GM12878 (cell line): ENCODE data around the gene MAL. TPM values are rescaled to one million over a fixed set of nuclear protein-coding genes. Genes with fewer than 3 reads are reported as not detected.
"Not testable (repeated sequence)": the region's sequence is repeated elsewhere in the genome, so short reads cannot be mapped to it uniquely, and the experiment has no call there.

Source experiments
- ATAC-seq: fragments of 200-7000 bp; cut with Tn5 transposase; 3 replicates; pipeline ENCODE4 v1.9.1; 2020; ENCODE audit warnings: mild to moderate bottlenecking, moderate library complexity
- BruUV-seq: library from RNA; stranded (reverse); fragments of 400-500 nt; replicated peaks from 2 replicates; lab custom pipeline; 2021; lab: Mats Ljungman, UMichigan
- CTCF ChIA-PET: fragments of 300-600 bp; sonication (Branson Sonifier 250); formaldehyde crosslinking; extraction: SDS; loops from one replicate; lab custom pipeline; 2021; ENCODE audit warnings: inconsistent platforms; lab: Yijun Ruan, JAX
- POLR2A ChIA-PET: fragments of 350-600 bp; formaldehyde crosslinking; extraction: SDS; loops from one replicate; lab custom pipeline; 2021; ENCODE audit warnings: inconsistent platforms; lab: Charles Lee
- RAD21 ChIA-PET: fragments of 300-600 bp; sonication (Branson Sonifier 250); formaldehyde crosslinking; loops from one replicate; lab custom pipeline; 2023; ENCODE audit warnings: antibody characterized with exemption; ENCODE audit not compliant: unreplicated experiment; lab: Charles Lee
- SMC1A ChIA-PET: fragments of 300-600 bp; sonication (Branson Sonifier 250); formaldehyde crosslinking; loops from one replicate; lab custom pipeline; 2023; ENCODE audit not compliant: unreplicated experiment, uncharacterized antibody; lab: Charles Lee
- DNase-seq: peaks from one replicate; pipeline ENCODE4 v3.0.0-alpha.2; 2011; ENCODE audit warnings: low read depth, low spot score
- FAIRE-seq: peaks from 3 replicates; lab custom pipeline; 2011; peaks lifted over from hg19 to GRCh38; lab: Jason Lieb, UNC
- H2AFZ ChIP-seq: 2 replicates; pipeline ENCODE4 v1.6.0; 2011; ENCODE audit warnings: low read depth, low read length, control low read depth; ENCODE audit not compliant: control insufficient read depth
- H3K27ac ChIP-seq: 2 replicates; pipeline ENCODE4 v1.5.1; 2011; ENCODE audit warnings: control low read depth; ENCODE audit not compliant: control insufficient read depth, insufficient read depth
- H3K27me3 ChIP-seq, 2 experiments: replicated peaks in 1 of 2; 2 replicates each; pipeline versions ENCODE4 v1.6.0 to v1.6.1; 2011; ENCODE audit warnings: low read length in 1 of 2; ENCODE audit not compliant: control insufficient read depth in 2 of 2, insufficient read depth in 2 of 2
- H3K36me3 ChIP-seq, 2 experiments: 2 replicates each; pipeline ENCODE4 v1.5.1; 2011; ENCODE audit warnings: low read length in 1 of 2; ENCODE audit not compliant: control insufficient read depth in 2 of 2, insufficient read depth in 2 of 2
- H3K4me1 ChIP-seq: 2 replicates; pipeline ENCODE4 v1.6.1; 2011; ENCODE audit warnings: mild to moderate bottlenecking, low read length, moderate library complexity, mixed read lengths; ENCODE audit not compliant: control insufficient read depth, insufficient read depth
- H3K4me2 ChIP-seq: 2 replicates; pipeline ENCODE4 v1.6.0; 2011; ENCODE audit warnings: control low read depth; ENCODE audit not compliant: control insufficient read depth, insufficient read depth
- H3K4me3 ChIP-seq: fragments of 200-600 bp; sonication (generic); 2 replicates; pipeline ENCODE4 v1.5.1; 2016
- H3K79me2 ChIP-seq: 2 replicates; pipeline ENCODE4 v1.6.0; 2011; ENCODE audit warnings: low read length; ENCODE audit not compliant: control insufficient read depth, insufficient read depth
- H3K9ac ChIP-seq: 2 replicates; pipeline ENCODE4 v1.8.0; 2011; ENCODE audit warnings: low read length, control low read depth, mixed read lengths; ENCODE audit not compliant: control insufficient read depth, insufficient read depth
- H3K9me3 ChIP-seq: replicated peaks from 3 replicates; pipeline ENCODE4 v1.5.1; 2011; ENCODE audit warnings: mild to moderate bottlenecking, low read length; ENCODE audit not compliant: control insufficient read depth, insufficient read depth
- H4K20me1 ChIP-seq: 2 replicates; pipeline ENCODE4 v1.6.0; 2011; ENCODE audit not compliant: control insufficient read depth, insufficient read depth
- ASH2L ChIP-seq: fragments of 300-600, 200-600 bp; sonication (generic); IDR thresholded peaks from 2 replicates; pipeline ENCODE4 v1.6.1; 2017; ENCODE audit warnings: low read depth, mild to moderate bottlenecking, borderline replicate concordance
- ESRRA ChIP-seq: IDR thresholded peaks from 2 replicates; pipeline ENCODE4 v1.6.1; 2012; ENCODE audit warnings: mild to moderate bottlenecking, low read length, improper control_type of control experiment
- SPI1 ChIP-seq: IDR thresholded peaks from 2 replicates; pipeline ENCODE4 v1.6.1; 2011; ENCODE audit warnings: low read depth, mild to moderate bottlenecking, low read length, moderate library complexity, borderline replicate concordance; ENCODE audit not compliant: insufficient read depth
- TBL1XR1 ChIP-seq: IDR thresholded peaks from 2 replicates; pipeline ENCODE4 v1.6.1; 2012; ENCODE audit warnings: low read depth, low read length, improper control_type of control experiment
- TCF7 ChIP-seq: IDR thresholded peaks from 2 replicates; pipeline ENCODE4 v1.6.1; 2014; ENCODE audit warnings: antibody characterized with exemption, borderline replicate concordance
- WGBS: methylation state at CpG from one replicate; pipeline ENCODE4 v1.1.6; 2016; ENCODE audit warnings: low lambda C conversion rate; ENCODE audit not compliant: insufficient replicate concordance, insufficient coverage; ENCODE audit errors: missing lambda C conversion rate; 5-methylcytosine and 5-hydroxymethylcytosine counted together
- in situ Hi-C: fragments of 300-500 bp; cut with MboI; formaldehyde crosslinking; loops from 9 replicates; pipeline ENCODE4 v1.14.3; 2018; ENCODE audit warnings: mixed read lengths
- intact Hi-C: fragments of 100-400 bp; cut with micrococcal nuclease; formaldehyde crosslinking; loops from one replicate; pipeline ENCODE4 v1.14.2; 2022; ENCODE audit not compliant: unreplicated experiment
- polyA plus RNA-seq, 11 experiments: library from polyadenylated mRNA; depleted of rRNA in 4 of 11; unstranded in 6 of 11; stranded (reverse) in 5 of 11; fragments of >200 nt; fragmentation: Nextera tagmentation in 4 of 11; fragmentation: Illumina TruSeq in 1 of 11; extraction: Ambion mirVana in 4 of 11; extraction: Trizol in 1 of 11; gene quantifications; 1 replicate in 1 of 11; 2 replicates in 10 of 11; pipeline versions ENCODE4 v1.2.1 to v1.2.3, GENCODE V29; 2011 to 2016; ENCODE audit warnings: inconsistent platforms in 2 of 11, missing spikeins in 2 of 11, low read depth in 1 of 11
- total RNA-seq, 4 experiments: library from RNA; depleted of rRNA in 3 of 4; stranded (reverse); fragments of >200 nt in 3 of 4; fragmentation: Illumina TruSeq in 1 of 4; extraction: Trizol in 1 of 4; gene quantifications; 2 replicates each; pipeline versions ENCODE4 v1.2.1 to v1.2.3, GENCODE V29; 2013 to 2021

Gene MAL
- total and polyA plus RNA-seq, 10 of the 15 experiments (the other 5 are each of a cell fraction or from before 2014, with no cell fraction given): 1.3 to 4.5 (median 1.7) TPM

- Histone ChIP-seq H3K79me2 (no peaks in the 10 kb centered on the region), H4K20me1 (no peaks in the 10 kb centered on the region), H3K4me1 (no peaks in the 10 kb centered on the region), H3K36me3 (peaks cover 19 to 27% of the 10 kb centered on the region in 2 experiments), H3K27ac (no peak overlapping the region), H3K4me2 (no peak overlapping the region), H3K4me3 (no peak overlapping the region), H3K9me3 (no peaks in the 10 kb centered on the region), H2AFZ (no peak overlapping the region), H3K9ac (no peak overlapping the region), H3K27me3 (no peaks in the 10 kb centered on the region)
- WGBS: 64% methylated on average over 6 of the region's 6 CpGs
- DNase-seq (no peak), FAIRE-seq (no peak), ATAC-seq (no peak)
- POLR2A ChIA-PET: no interaction called here
- intact Hi-C loops (no loop called here), in situ Hi-C loops (no loop called here)
- SMC1A ChIA-PET: interaction anchor here (0.7 kb wide), 1 partner anchor 24 kb away, joined by 3 read pairs; no protein-coding TSS in a partner anchor
- TF ChIP-seq ESRRA (no peak), ASH2L (no peak), SPI1 (no peak), TBL1XR1 (no peak), TCF7 (no peak)
- RAD21 ChIA-PET: no interaction called here
- BruUV-seq: no TSS peak
- CTCF ChIA-PET: interaction anchor here (0.9 to 2.2 kb wide), 2 partner anchors 11 to 13 kb away, joined by 3 to 15 read pairs; no protein-coding TSS in a partner anchor
These were observed 66.5 kb downstream of the MAL start for GRCh38 chr2:95091885-95092555.

GRCh38 chr2:95098273-95098672 is 72.8 kb downstream of the MAL start:
- H3K9ac ChIP-seq, in situ Hi-C loops, CTCF ChIA-PET, H3K4me2 ChIP-seq, RAD21 ChIA-PET, BruUV-seq, H3K79me2 ChIP-seq, ATAC-seq, FAIRE-seq, H3K27ac ChIP-seq, DNase-seq, H3K27me3 ChIP-seq, H4K20me1 ChIP-seq, H2AFZ ChIP-seq, H3K9me3 ChIP-seq, H3K4me3 ChIP-seq, H3K4me1 ChIP-seq, intact Hi-C loops: not testable (repeated sequence)
- ChIA-PET SMC1A (interaction anchor here (1.0 kb wide), 1 partner anchor 13 kb away, joined by 3 read pairs; no protein-coding TSS in a partner anchor), POLR2A (interaction anchor here (0.7 kb wide), 1 partner anchor 8 kb away, joined by 4 read pairs; no protein-coding TSS in a partner anchor)
- WGBS: 98% methylated on average over 5 of the region's 5 CpGs
- H3K36me3 ChIP-seq: peaks cover 3 to 19% of the 10 kb centered on the region in 2 experiments
